ENCODE measurements around the gene TPCN2. TPM values are rescaled to one million over a fixed set of nuclear protein-coding genes. Genes with fewer than 3 reads are reported as not detected.

TPCN2 gene
- total RNA-seq, 1 experiment from 2014 or later: 15.2 TPM

DNA sequence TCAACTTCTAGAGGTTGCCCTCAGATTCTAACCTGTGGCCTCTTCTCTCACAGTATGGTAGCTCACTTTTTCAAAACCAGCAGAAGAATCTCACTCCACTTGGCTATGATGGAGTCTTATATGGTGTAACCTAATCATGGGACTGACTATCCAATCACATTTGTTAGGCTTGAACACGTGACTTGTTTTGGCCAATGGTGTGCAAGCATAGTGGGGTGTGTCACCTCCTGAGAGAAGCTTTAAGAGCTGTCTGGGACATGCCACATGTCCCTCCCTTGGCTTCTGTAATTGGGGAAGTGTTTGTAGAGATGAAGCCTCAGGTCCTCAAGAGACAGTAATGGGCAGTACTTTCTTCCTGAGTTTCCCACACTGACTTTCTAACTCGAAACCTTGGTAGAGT lies 94.2 kb downstream of the TPCN2 start:
- no peak for TF ChIP-seq EZH2 (IDR thresholded peaks at IDR 0.05)
- TF ChIP-seq, protein P1, sequence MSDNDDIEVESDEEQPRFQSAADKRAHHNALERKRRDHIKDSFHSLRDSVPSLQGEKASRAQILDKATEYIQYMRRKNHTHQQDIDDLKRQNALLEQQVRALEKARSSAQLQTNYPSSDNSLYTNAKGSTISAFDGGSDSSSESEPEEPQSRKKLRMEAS (IDR thresholded peaks at IDR 0.05): no peak
- no peak overlapping the region for H3K27ac ChIP-seq (ENCODE audit: low read depth, low read length)
- H3K9ac ChIP-seq (ENCODE audit: low read length): no peak overlapping the region
- BruUV-seq (replicated peaks): no TSS peak
- no peak overlapping the region for H2AFZ ChIP-seq (ENCODE audit: low read depth, low read length, poor library complexity, severe bottlenecking)
- no peaks in the 10 kb centered on the region for H3K9me2 ChIP-seq (ENCODE audit: insufficient read depth)
- POLR2A ChIA-PET: no interaction called here
- H4K20me1 ChIP-seq (ENCODE audit: insufficient read depth): no peaks in the 10 kb centered on the region
- intact Hi-C loops (cut with micrococcal nuclease): no loop called here
- H3K36me3 ChIP-seq (ENCODE audit: control insufficient read depth in 1 of 2, insufficient read depth in 2 of 2, low read length in 2 of 2): no peaks in the 10 kb centered on the region
- DNase-seq (ENCODE audit: low read depth, low spot score) (no peak), ATAC-seq (no peak)
- RAD21 ChIA-PET (ENCODE audit: low non-redundant PET in 1 of 2, low total read pairs in 2 of 2, uncharacterized antibody in 2 of 2, unreplicated experiment in 2 of 2): no interaction called here
- H3K9me3 ChIP-seq (ENCODE audit: control insufficient read depth in 1 of 2, insufficient read depth in 1 of 2, low read depth in 1 of 2, low read length in 2 of 2): peaks cover 6 to 12% of the 10 kb centered on the region in 2 experiments; a peak in 3 of 4 replicates
- H3K4me2 ChIP-seq (ENCODE audit: low read length): no peak overlapping the region
- peaks cover 12 to 15% of the 10 kb centered on the region in 2 experiments for H3K4me1 ChIP-seq (ENCODE audit: control insufficient read depth in 1 of 2, insufficient read depth in 2 of 2, low read length in 2 of 2)
- CTCF ChIA-PET: interaction anchor here (1.7 kb wide), 1 partner anchor 11 kb away, joined by 5 read pairs; no protein-coding TSS in a partner anchor
- H3K27me3 ChIP-seq (ENCODE audit: insufficient read depth, low read length): no peaks in the 10 kb centered on the region
- H3K4me3 ChIP-seq (replicated peaks in 1 of 2; ENCODE audit: low read depth in 1 of 2, low read length in 2 of 2): no peak overlapping the region
- no peaks in the 10 kb centered on the region for H3K79me2 ChIP-seq (ENCODE audit: insufficient read depth, low read length)

DNA sequence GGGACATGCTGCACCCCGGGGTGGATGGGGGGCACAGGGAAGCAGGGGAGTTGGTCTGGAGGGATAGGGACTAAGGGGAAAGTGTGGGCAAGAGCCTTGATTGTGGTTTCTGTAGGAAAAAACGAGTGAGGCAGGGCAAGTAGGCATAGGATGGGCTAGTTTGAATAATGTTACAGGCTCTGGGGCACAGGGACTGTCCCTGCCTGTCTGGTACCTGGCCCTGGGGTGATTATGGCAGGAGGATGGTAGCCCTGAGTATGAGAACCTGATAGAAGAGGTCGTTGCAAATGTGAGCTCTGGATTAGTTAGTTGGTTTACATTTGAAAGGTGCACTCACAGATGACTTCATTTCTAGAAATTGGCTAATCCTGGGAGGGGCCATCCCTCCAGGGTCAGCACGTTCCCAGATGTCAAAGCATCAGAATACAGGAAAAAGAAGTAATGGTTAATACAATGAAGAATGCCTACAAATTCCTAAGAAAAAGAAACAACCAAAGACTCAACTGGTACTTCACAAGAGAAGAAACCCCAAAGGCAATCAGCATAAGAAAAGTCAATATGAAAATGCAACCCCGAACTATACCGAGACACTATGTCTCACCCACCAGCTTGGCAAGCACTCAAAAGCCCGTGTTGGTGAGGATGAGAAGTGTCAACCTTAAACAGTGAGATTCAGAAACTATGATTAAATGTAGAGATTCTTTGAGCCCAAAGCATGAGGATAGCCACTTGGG lies 95.8 kb downstream of the TPCN2 start:
- Histone ChIP-seq H4K20me1 (ENCODE audit: insufficient read depth) (no peaks in the 10 kb centered on the region), H3K36me3 (ENCODE audit: control insufficient read depth in 1 of 2, insufficient read depth in 2 of 2, low read length in 2 of 2) (no peaks in the 10 kb centered on the region), H2AFZ (ENCODE audit: low read depth, low read length, poor library complexity, severe bottlenecking) (no peak overlapping the region), H3K4me1 (ENCODE audit: control insufficient read depth in 1 of 2, insufficient read depth in 2 of 2, low read length in 2 of 2) (no peaks in the 10 kb centered on the region), H3K9ac (ENCODE audit: low read length) (no peak overlapping the region), H3K4me3 (replicated peaks in 1 of 2; ENCODE audit: low read depth in 1 of 2, low read length in 2 of 2) (no peak overlapping the region), H3K4me2 (ENCODE audit: low read length) (no peak overlapping the region), H3K9me2 (ENCODE audit: insufficient read depth) (no peaks in the 10 kb centered on the region), H3K27ac (ENCODE audit: low read depth, low read length) (no peak overlapping the region), H3K9me3 (ENCODE audit: control insufficient read depth in 1 of 2, insufficient read depth in 1 of 2, low read depth in 1 of 2, low read length in 2 of 2) (peaks cover 6 to 12% of the 10 kb centered on the region in 2 experiments; a peak in 3 of 4 replicates), H3K27me3 (ENCODE audit: insufficient read depth, low read length) (no peaks in the 10 kb centered on the region), H3K79me2 (ENCODE audit: insufficient read depth, low read length) (no peaks in the 10 kb centered on the region)
- no TSS peak for BruUV-seq (replicated peaks)
- no peak for ATAC-seq
- no peak for TF ChIP-seq JUND (IDR thresholded peaks at IDR 0.05)
- no peak for TF ChIP-seq EZH2phosphoT487 (IDR thresholded peaks at IDR 0.05; ENCODE audit: borderline replicate concordance)
- TF ChIP-seq ZFX (IDR thresholded peaks at IDR 0.05): no peak
- TF ChIP-seq, protein P2, sequence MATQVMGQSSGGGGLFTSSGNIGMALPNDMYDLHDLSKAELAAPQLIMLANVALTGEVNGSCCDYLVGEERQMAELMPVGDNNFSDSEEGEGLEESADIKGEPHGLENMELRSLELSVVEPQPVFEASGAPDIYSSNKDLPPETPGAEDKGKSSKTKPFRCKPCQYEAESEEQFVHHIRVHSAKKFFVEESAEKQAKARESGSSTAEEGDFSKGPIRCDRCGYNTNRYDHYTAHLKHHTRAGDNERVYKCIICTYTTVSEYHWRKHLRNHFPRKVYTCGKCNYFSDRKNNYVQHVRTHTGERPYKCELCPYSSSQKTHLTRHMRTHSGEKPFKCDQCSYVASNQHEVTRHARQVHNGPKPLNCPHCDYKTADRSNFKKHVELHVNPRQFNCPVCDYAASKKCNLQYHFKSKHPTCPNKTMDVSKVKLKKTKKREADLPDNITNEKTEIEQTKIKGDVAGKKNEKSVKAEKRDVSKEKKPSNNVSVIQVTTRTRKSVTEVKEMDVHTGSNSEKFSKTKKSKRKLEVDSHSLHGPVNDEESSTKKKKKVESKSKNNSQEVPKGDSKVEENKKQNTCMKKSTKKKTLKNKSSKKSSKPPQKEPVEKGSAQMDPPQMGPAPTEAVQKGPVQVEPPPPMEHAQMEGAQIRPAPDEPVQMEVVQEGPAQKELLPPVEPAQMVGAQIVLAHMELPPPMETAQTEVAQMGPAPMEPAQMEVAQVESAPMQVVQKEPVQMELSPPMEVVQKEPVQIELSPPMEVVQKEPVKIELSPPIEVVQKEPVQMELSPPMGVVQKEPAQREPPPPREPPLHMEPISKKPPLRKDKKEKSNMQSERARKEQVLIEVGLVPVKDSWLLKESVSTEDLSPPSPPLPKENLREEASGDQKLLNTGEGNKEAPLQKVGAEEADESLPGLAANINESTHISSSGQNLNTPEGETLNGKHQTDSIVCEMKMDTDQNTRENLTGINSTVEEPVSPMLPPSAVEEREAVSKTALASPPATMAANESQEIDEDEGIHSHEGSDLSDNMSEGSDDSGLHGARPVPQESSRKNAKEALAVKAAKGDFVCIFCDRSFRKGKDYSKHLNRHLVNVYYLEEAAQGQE (IDR thresholded peaks at IDR 0.05; ENCODE audit: low read depth): no peak
- no peak for TF ChIP-seq CBX3 (IDR thresholded peaks at IDR 0.05; ENCODE audit: low read depth)
- no peak for TF ChIP-seq CEBPB (IDR thresholded peaks at IDR 0.05; ENCODE audit: low read depth)
- TF ChIP-seq YY1 (IDR thresholded peaks at IDR 0.05; ENCODE audit: extremely low read depth, insufficient replicate concordance, low read depth, low read length): no peak
- TF ChIP-seq, protein P3, sequence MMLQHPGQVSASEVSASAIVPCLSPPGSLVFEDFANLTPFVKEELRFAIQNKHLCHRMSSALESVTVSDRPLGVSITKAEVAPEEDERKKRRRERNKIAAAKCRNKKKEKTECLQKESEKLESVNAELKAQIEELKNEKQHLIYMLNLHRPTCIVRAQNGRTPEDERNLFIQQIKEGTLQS (IDR thresholded peaks at IDR 0.05): no peak
- TF ChIP-seq, protein P1 (IDR thresholded peaks at IDR 0.05): no peak
- TF ChIP-seq FOSL1 (IDR thresholded peaks at IDR 0.05; ENCODE audit: low read depth): no peak
- no peak for TF ChIP-seq POLR2A (IDR thresholded peaks at IDR 0.05; ENCODE audit: borderline replicate concordance, extremely low read depth, insufficient read depth, insufficient read length)
- intact Hi-C loops (cut with micrococcal nuclease): no loop called here
- RAD21 ChIA-PET (ENCODE audit: low non-redundant PET in 1 of 2, low total read pairs in 2 of 2, uncharacterized antibody in 2 of 2, unreplicated experiment in 2 of 2): no interaction called here
- POLR2A ChIA-PET: no interaction called here
- no peak for DNase-seq (ENCODE audit: low read depth, low spot score)
- CTCF ChIA-PET: no interaction called here
